Thoracic aorta (tissue), 2 donors: ENCODE data around the gene NEDD4L. TPM values are rescaled to one million over a fixed set of nuclear protein-coding genes. Genes with fewer than 3 reads are reported as not detected.

Experiments
- ATAC-seq: fragments of 150-250 bp; one replicate; pipeline ENCODE4 v1.8.0; 2017; ENCODE audit warnings: low read depth; ENCODE audit not compliant: insufficient number of reproducible peaks, low FRiP score
- DNase-seq: peaks from one replicate; pipeline ENCODE4 v3.0.0-alpha.2; 2020; ENCODE audit warnings: low spot score
- H3K27ac ChIP-seq, 2 donors: fragments of 200-600 bp; sonication (generic); 1 replicate in 1 of 2; 2 replicates in 1 of 2; pipeline ENCODE4 v1.5.1; 2016; ENCODE audit warnings: mild to moderate bottlenecking in 2 of 2, moderate library complexity in 2 of 2
- H3K27me3 ChIP-seq: fragments of 200-600 bp; sonication (generic); replicated peaks from 2 replicates; pipeline ENCODE4 v1.6.0; 2016; ENCODE audit warnings: mild to moderate bottlenecking; ENCODE audit not compliant: insufficient read depth
- H3K36me3 ChIP-seq: fragments of 200-600 bp; sonication (generic); one replicate; pipeline ENCODE4 v1.5.1; 2016
- H3K4me1 ChIP-seq, 2 donors: fragments of 200-600 bp; sonication (generic); 1 replicate in 1 of 2; 2 replicates in 1 of 2; pipeline versions ENCODE4 v1.5.1 to v1.6.0; 2016; ENCODE audit warnings: low read depth in 2 of 2, mild to moderate bottlenecking in 1 of 2; ENCODE audit not compliant: control insufficient read depth in 1 of 2
- H3K4me3 ChIP-seq: fragments of 200-600 bp; sonication (generic); 2 replicates; pipeline ENCODE4 v1.5.1; 2016; ENCODE audit warnings: mild to moderate bottlenecking
- H3K9me3 ChIP-seq: fragments of 200-600 bp; sonication (generic); 2 replicates; pipeline ENCODE4 v1.5.1; 2016
- CTCF ChIP-seq: fragments of 200-600 bp; sonication (generic); IDR thresholded peaks from one replicate; pipeline ENCODE4 v1.5.1; 2019; ENCODE audit warnings: antibody characterized with exemption
- total RNA-seq, 2 donors: library from RNA; depleted of rRNA; stranded (reverse); fragments of >200 nt; gene quantifications; one replicate each; pipeline versions ENCODE4 v1.1.0 to v1.2.3, GENCODE V29; 2016

NEDD4L gene
- total RNA-seq, 2 donors from 2014 or later: 13.9 to 22.9 TPM

- DNase-seq (no peak), ATAC-seq (no peak)
- Histone ChIP-seq H3K4me3 (no peak overlapping the region), H3K4me1 (no peaks in the 10 kb centered on the region), H3K27ac (no peak overlapping the region), H3K36me3 (no peaks in the 10 kb centered on the region), H3K9me3 (no peaks in the 10 kb centered on the region), H3K27me3 (no peaks in the 10 kb centered on the region)
- no peak for TF ChIP-seq CTCF
Measured at GRCh38 chr18:58012356-58012755, 31.7 kb upstream of the NEDD4L start.

DNA sequence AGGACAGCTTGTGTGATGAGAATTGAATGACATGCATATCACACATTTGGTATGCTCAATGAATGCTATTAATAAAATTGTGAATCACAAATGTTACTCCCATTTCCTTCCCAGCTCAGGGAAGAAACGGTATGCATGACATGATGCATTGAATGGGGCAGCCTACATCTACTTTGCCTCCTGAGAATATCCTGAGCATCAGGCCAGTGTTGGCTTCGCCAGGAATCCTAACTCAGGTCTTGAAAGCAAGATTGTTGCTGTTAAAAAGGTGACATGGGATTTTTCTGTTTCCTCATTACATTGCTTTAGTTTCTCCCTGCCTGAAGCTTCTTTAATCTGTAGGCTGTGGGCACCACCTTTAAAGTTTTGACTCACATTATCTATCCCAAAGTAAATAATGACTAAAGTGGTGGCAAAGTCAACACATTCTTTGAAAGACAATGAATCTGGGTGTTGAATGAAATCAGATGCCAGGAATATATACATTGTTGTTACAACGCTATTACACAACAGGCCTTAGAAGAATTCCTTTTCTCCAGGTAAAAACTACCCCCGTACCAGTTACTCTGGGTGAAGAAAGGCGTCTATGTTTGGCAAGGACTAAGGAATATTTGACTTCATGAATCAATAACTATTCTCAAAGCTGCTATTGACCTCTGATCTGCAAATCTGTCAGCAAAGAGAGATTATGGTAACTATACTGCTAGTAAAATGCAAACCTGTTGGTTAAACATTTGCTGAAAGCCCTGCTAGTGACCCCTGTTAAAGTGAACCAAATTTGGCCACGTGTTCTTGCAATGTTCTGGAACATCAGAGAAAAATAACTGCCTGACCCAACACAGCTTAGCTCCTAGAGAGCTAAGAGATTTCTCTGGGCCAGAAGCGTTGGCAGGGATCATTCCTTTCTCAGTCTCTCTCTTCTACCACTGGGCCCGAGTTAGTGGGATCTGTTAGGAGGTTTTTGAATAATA is 30.5 kb upstream of the NEDD4L start:
- H3K4me3 ChIP-seq: no peak overlapping the region
- no peak overlapping the region for H3K27ac ChIP-seq
- ATAC-seq (no peak), DNase-seq (no peak)
- H3K36me3 ChIP-seq: no peaks in the 10 kb centered on the region
- H3K9me3 ChIP-seq: no peaks in the 10 kb centered on the region
- TF ChIP-seq CTCF: no peak
- H3K4me1 ChIP-seq: no peaks in the 10 kb centered on the region
- H3K27me3 ChIP-seq: no peaks in the 10 kb centered on the region

- H3K27ac ChIP-seq: no peak overlapping the region
- no peak for ATAC-seq
- H3K4me1 ChIP-seq: no peaks in the 10 kb centered on the region
- no peak overlapping the region for H3K4me3 ChIP-seq
- no peaks in the 10 kb centered on the region for H3K9me3 ChIP-seq
- H3K27me3 ChIP-seq: no peaks in the 10 kb centered on the region
- DNase-seq: no peak
- no peaks in the 10 kb centered on the region for H3K36me3 ChIP-seq
- no peak for TF ChIP-seq CTCF
Measured at GRCh38 chr18:58015065-58015780, 28.8 kb upstream of the NEDD4L start.

GRCh38 chr18:58017267-58017666 is 26.8 kb upstream of the NEDD4L start:
- H3K27ac ChIP-seq: no peak overlapping the region

More at GRCh38 chr18:58017267-58017666, 26.8 kb upstream of the NEDD4L start:
- Histone ChIP-seq H3K36me3 (no peaks in the 10 kb centered on the region), H3K9me3 (no peaks in the 10 kb centered on the region), H3K4me1 (no peaks in the 10 kb centered on the region), H3K27me3 (no peaks in the 10 kb centered on the region), H3K4me3 (no peak overlapping the region)
- ATAC-seq: no peak
- TF ChIP-seq CTCF: no peak
- no peak for DNase-seq
